GM18867 (cell line): ENCODE results near the gene ADD1.
"Not testable (repeated sequence)": the region's sequence is repeated elsewhere in the genome, so short reads cannot be mapped to it uniquely, and the experiment has no call there.

Source experiments
- ATAC-seq: cut with Tn5 transposase; IDR thresholded peaks from one replicate; pipeline ENCODE4 v1.9.1; 2021; ENCODE audit warnings: mild to moderate bottlenecking, moderate library complexity; ENCODE audit not compliant: unreplicated experiment

Gene ADD1

DNA sequence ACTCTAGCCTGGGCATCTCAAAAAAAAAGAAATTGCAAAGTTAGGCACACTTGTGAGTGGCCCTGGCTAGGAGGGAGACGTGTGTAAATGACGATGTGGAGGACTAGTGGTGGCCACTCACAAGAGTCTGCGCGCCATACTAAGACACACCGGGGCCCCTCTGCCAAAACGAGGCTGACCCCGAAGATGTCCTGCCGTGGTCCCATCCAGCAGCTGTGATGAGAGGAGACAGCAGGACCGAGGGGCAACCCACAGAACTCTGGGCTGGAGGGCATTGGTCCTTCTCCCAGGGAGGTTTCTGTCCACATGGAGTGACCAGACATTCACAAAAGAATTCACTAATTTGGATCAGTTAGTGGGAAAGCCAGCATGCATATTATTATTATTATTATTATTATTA is 72.1 kb downstream of the ADD1 start:
- ATAC-seq, result no peak

DNA sequence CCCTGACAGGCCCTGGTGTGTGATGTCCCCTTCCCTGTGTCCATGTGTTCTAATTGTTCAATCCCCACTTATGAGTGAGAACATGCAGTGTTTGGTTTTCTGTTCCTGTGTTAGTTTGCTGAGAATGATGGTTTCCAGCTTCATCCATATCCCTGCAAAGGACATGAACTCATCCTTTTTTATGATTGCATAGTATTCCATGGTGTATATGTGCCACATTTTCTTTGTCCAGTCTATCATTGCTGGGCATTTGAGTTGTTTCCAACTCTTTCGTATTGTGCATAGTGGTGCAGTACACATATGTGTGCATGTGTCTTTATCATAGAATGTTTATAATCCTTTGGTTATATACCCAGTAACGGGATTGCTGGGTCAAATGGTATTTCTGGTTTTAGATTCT is 73.1 kb downstream of the ADD1 start:
- ATAC-seq, result not testable (repeated sequence)

DNA sequence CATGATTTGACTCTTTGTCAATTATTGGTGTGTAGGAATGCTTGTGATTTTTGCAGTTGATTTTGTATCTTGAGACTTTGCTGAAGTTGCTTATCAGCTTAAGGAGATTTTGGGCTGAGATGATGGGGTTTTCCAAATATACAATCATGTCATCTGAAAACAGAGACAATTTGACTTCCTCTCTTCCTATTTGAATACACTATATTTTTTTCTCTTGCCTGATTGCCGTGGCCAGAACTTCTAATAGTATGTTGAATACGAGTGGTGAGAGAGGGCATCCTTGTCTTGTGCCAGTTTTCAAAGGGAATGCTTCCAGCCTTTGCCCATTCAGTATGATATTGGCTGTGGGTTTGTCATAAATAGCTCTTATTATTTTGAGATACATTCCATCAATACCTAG is 74.7 kb downstream of the ADD1 start:
- ATAC-seq, result not testable (repeated sequence)

DNA sequence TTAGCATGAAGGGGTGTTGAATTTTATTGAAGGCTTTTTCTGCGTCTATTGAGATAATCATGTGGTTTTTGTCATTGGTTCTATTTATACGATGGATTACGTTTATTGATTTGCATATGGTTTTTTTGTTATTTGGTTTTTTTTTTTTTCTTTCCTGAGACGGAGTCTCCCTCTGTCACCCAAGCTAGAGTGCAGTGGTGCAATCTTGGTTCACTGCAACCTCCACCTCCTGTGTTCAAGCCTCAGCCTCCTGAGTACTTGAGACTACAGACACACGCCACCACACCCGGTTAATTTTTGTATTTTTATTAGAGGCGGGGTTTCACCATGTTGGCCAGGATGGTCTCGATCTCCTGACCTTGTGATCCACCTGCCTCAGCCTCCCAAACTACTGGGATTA is 75.1 kb downstream of the ADD1 start:
- ATAC-seq, result not testable (repeated sequence)

DNA sequence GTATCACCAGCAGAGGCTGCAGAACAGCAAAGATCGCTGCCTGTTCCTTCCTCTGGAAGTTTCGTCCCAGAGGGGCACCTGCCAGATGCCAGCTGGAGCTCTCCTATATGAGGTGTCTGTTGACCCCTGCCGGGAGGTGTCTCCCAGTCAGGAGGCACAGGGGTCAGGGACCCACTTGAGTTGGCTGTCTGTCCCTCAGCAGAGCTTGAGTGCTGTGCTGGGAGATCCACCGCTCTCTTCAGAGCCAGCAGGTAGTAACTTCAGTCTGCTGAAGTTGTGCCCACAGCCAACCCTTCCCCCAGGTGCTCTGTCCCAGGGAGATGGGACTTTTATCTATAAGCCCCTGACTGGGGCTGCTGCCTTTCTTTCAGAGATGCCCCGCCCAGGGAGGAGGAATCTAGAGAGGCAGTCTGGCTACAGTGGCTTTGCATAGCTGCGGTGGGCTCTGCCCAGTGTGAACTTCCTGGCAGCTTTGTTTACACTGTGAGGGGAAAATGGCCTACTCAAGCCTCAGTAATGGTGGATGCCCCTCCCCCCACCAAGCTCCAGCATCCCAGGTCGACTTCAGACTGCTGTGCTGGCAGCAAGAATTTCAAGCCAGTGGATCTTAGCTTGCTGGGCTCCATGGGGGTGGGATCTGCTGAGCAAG is 78.9 kb downstream of the ADD1 start:
- ATAC-seq, result not testable (repeated sequence)

DNA sequence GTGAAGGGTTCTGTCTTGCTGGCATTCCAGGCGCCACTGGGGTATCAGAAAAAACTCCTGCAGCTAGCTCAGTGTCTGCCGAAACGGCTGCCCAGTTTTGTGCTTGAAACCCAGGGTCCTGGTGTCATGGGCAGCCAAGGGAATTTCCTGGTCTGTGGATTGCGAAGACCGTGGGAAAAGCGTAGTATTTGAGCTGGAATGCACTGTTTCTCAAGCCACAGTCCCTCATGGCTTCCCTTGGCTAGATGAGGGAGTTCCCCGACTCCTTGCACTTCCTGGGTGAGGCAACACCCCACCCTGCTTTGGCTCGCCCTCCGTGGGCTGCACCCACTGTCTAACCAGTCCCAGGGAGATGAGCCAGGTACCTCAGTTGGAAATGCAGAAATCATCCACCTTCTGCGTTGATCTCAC is 79.5 kb downstream of the ADD1 start:
- no peak for ATAC-seq

DNA sequence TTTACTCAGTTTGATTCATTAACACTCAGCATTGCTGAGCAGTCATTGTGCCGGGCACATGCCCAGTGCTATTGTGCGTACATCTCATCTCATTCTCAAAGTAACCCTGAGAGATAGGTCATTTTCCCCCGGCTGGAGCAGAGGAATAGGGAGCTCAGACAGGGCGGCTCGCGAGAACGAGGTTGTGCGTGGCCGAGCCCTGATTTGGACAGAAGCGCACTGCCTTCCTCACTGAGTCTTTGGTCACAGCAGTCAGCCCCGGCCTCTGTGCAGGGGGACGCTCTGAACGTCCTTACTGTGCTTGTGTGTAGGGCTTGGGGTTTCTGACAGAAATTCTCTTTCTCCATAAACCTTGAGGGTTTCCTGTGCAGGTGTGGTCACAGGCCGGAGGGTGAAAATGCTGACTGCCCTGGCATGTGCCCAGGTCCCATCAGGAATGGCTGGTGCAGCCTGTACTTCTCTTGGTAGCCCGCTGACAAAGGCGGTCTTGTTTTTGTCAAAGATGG is 80.1 kb downstream of the ADD1 start:
- ATAC-seq, result no peak

DNA sequence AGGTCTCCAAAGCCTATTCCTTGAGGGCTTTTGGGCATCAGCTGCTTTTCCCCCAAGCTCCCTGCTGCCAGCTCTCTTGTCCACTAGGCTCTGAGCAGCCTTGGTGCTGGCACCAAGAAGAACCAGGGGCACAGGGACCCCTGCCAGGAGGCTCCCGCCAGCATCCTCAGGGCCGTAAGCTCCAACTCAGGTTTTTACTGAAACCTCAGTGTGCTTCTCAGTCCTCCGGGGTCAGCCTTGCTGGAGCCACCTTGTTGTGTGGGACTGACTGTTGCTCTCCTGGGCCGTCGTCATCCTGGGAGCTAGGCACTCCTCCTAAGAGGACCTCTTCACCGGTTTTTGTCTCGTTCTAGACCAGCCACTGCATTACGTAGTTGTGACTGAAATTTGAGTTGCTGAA is 80.6 kb downstream of the ADD1 start:
- no peak for ATAC-seq

DNA sequence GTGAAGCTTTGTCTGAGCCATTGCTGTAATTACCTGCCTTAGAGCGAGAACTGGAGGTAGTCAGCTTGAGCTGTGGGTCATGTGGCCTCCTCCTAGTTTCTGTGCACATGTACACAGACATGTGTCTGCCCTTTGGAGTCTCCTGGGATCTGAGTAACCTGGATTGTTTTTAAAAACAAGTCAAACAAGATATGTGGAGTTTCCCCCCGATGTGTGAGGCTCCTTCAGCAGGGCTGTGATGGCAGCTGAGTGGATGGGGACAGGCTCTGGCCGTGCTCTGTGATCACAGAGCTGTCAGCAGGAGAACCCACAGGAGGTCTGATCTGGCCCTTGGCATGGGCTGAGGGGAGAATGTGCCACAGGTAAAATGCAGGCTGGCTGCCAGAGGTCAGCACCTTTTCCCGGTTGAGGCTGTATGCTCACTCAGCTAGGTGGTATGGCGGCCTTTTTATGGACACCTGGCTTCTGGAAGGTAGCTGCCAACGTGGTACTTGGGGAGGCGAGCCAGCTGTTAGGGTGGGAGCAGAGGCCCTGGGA is 81.2 kb downstream of the ADD1 start:
- no peak for ATAC-seq

DNA sequence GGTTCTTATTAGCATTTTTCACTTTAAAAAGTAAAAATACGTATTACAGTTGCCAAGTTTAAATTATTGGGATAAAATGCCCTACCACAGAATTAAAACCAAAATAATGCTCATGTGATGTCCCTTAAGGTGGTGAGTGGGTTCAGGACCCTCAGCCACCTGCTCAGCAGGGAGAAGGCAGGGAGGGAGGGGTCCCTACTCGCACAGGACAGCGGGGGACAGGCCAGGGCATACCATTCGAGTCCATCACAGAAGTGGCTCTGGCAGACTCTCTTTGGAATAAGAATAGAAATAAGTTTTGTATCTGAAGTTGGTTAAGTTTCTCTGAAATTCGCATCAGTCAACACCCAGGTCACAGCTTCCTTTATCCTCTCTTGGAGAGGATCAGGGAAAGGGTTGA is 81.9 kb downstream of the ADD1 start:
- ATAC-seq, result no peak

DNA sequence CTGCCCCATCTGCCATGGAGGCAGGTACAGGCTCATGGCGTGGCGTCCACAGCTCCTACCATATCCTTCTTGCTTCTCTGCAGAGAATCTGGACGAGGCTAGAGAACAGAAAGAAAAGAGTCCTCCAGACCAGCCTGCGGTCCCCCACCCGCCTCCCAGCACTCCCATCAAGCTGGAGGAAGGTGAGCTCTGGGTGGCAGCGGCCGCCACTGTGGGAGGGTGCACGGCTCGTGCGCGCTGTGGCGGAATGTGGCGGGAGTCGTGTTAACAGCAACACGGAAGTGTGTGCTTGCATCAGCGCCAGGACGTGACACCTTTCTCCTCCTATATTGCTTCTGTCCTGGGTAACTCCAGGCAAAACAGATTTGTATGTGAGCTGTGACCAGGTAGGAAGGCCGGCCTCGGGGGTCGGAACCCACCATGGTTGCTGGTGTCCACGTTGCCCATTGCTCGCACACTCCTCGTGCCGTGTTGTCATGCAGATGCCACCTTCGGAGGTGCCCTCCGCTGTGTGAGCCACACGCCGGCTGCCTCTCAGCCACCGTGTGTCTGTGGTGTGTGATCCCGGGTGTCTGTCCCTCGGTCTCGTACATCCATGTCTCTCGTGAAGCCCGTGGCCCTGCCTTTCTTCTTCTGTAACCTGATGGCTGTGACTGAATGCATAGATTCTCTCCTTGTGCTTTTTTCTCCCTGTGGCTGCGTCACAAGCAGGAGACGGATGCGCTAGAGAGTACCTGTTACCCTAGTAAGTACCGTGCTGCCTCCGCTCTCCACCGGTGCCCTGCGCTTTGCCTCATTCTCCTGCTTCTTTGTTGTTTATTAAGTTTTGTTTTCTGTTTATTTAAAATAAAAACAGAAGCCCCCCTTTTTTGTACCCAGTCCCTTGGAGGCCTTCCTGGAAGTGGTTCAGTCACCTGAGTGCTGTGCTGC is 82.6 kb downstream of the ADD1 start:
- ATAC-seq, result no peak

DNA sequence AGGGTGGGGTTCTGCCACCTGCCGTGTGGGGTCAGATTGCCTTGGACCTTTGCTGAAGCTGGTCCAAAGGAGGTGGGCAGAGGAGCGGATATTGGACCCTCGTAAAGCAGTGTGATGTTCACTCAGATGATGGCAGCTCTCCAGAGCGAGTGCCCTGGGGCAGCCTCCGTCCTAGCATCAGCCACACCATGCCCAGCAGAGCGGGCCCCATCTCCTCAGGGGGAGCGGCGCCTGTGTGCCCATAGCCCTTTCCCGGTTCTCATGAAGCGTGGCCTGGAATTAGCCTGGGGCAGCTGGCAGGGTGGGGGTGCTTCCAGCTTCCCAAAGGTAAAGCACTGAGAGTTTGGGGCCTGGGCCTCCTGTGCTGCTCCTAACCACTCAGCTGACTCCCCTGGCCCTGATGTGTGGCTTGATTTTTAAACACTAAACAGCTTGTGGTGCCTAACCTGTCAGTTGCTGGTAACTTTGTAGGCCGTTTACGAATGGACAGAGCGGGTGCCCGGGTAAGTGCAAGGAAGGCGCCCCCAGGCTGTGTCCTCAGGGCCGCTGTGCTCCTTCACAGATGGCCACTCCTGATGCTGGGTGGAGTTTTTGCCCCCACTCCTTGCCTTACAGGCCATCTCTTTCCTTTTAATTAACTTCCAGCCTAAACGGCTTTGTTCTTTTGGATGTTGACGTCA is 83.5 kb downstream of the ADD1 start:
- no peak for ATAC-seq

DNA sequence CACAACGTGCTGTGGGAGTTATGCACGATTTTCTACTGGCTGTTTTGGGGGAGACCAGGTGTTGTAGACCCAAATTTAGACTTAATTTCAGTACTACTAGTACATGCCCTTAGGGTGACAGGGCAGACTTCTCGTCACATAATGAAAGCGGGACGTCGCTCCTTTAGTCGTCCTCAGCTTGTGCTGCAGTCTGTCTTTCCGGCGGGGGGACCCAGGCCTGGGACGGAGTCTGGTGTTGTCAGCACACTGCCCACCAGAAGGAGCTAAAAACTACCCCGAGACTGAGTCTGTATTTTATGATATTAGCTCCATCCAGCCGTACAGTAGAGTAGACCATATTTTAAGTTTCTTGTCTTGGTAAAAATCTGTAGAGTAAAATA is 84.0 kb downstream of the ADD1 start:
- no peak for ATAC-seq

DNA sequence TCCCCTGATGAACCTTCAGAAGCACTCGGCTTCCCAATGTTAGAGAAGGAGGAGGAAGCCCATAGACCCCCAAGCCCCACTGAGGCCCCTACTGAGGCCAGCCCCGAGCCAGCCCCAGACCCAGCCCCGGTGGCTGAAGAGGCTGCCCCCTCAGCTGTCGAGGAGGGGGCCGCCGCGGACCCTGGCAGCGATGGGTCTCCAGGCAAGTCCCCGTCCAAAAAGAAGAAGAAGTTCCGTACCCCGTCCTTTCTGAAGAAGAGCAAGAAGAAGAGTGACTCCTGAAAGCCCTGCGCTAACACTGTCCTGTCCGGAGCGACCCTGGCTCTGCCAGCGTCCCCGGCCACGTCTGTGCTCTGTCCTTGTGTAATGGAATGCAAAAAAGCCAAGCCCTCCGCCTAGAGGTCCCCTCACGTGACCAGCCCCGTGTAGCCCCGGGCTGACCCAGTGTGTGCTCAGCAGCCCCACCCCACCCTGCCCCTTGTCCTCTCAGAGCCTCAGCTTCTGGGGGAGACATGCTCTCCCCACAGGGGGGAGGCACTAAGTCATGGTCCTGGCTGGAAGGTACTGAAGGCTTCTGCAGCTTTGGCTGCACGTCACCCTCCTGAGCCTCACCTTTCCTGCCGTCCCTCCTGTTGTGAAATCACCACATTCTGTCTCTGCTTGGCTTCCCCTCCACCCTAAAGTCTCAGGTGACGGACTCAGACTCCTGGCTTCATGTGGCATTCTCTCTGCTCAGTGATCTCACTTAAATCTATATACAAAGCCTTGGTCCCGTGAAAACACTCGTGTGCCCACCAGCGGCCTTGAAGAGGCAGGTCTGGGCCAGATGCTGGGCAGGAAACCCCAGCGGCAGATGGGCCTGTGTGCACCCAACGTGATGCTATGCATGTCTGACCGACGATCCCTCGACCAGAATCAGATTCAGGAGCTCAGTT is 84.9 kb downstream of the ADD1 start:
- ATAC-seq, result no peak

DNA sequence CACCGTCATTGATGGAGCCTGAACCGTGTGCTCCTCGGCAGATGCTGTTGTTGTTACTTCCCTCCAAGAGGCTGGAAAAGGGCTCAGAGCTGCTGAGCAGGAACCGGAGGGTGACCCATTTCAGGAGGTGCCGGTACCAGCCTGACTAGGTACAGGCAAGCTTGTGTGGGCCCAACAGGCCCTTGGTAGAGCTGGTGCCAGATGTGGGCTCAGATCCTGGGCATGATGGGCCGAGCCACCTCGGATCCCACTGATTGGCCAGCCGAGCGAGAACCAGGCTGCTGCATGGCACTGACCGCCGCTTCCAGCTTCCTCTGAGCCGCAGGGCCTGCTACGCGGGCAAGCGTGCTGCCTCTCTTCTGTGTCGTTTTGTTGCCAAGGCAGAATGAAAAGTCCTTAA is 85.8 kb downstream of the ADD1 start:
- ATAC-seq, result no peak

DNA sequence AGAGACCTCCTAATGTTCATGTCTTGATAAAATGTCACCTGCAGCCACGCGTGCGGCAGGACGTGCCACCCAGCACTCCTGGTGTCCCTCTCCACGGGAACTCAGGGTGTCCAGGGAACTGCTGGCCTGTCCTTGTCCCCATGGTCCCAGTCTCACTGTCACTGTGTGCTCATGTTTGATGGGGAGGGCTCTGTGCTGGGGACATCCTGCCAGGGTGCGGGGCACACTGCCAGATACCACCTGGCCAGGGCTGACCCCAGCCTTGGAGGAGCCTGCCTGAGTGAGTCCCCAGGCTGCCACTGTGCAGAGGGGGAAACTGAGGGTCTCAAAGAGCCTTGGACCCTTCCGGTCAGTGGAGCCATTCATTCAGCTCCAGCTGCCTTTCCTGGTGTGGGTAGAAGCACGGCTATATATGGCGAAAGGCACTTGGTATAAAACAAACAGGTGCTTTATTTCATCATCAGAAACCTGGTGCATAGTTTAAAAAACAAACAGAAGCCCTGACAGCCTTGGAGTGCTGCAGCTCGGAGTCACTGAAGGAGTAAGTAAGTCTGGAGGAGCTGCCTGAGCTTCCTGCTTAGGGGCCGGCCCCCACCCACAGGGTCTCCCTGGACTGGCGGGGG is 86.6 kb downstream of the ADD1 start:
- ATAC-seq, result no peak

DNA sequence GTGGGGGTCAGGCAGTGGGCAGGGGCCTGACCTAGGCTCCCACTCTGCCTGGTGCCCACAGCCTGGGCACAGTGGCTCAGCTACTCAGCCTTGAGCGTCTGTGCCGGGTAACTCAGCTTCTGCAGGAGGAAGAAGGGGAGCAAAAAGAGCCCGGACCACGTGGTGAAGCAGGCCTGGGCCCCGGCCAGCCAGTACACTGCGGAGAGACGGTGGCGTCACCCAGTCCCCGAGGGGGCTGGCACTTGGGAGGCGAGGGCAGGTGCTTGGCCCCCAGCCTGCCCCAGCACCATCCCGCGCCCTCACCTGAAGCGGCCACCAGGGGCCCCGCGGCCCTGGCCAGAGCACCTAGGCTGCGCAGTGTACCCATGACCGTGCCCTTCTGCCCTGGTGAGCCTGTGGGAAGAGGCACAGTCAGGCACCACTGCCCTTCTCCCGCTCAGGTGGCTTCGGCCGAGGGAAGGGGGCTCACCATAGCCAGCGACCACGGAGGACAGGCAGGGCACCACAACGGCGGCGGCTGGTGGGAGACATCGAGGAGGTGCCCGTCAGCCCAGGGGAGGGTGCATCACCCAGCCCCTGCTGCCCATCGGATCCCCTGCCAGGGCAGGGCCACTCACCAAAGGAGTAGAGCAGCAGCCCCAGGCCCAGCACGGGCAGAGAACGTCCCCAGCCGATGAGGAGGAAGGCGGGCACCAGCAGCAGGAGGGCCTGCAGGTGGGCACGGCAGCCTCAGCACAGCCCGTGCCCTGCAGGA is 87.3 kb downstream of the ADD1 start:
- ATAC-seq, result no peak

DNA sequence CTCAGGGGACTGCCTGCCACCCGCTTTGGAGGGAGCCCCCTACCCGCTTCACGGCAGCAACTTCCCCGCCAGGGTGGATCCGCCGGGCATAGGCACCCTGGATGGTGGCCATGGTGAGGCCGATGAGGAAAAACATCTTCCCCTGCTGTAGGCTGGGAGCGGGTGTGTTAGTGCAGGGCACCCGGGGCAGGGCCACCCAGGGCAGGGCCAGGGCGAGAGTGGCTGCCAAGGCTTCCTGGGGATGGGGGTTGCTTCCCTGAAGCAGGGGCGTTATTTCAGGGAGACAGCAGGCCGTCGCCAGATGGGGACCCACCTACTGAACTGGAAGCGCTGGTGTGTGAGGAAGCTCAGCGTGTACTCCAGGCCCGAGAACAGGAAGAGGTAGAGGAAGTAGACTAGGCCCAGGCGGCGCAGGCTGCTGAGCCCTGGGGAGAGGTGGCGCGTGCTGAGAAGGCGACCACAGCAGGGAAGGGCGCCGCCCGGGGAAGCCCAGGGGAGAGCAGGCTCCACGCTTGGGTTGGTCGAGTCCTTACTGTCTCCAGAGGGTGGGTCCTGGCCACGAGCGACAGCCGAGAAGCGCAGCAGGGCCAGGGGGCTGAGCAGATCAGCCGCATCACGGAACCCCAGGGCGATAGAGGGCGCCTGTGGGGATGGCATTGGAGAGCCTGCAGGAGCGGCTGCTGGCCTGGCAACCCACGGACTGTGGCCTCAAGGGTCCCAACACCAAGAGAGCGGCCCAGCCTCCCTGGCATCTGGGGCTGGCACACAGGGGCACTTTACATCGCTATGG is 88.1 kb downstream of the ADD1 start:
- peak; percentile 24 for ATAC-seq
